ENCODE measurements around the gene GNA12.
"Not testable (repeated sequence)": the region's sequence is repeated elsewhere in the genome, so short reads cannot be mapped to it uniquely, and the experiment has no call there.

GNA12 gene

GRCh38 chr7:2737771-2738540 is 106.2 kb downstream of the GNA12 start:
- Histone ChIP-seq H3K36me3 (ENCODE audit: insufficient read depth, low read length) (peaks cover 5% of the 10 kb centered on the region), H2AFZ (ENCODE audit: low read depth, low read length) (no peak overlapping the region), H3K4me1 (ENCODE audit: insufficient read depth, low read length) (no peaks in the 10 kb centered on the region), H3K4me3 (ENCODE audit: low read length) (no peak overlapping the region), H3K9me3 (ENCODE audit: low read length) (peaks cover 10% of the 10 kb centered on the region), H3K27me3 (ENCODE audit: insufficient read depth, low read length) (no peaks in the 10 kb centered on the region)

GRCh38 chr7:2737005-2737743 is 106.9 kb downstream of the GNA12 start:
- not testable (repeated sequence) for H2AFZ ChIP-seq (ENCODE audit: low read depth, low read length); H3K4me1 ChIP-seq (ENCODE audit: insufficient read depth, low read length); H3K9me3 ChIP-seq (ENCODE audit: low read length); H3K27me3 ChIP-seq (ENCODE audit: insufficient read depth, low read length); H3K4me3 ChIP-seq (ENCODE audit: low read length)
- peaks cover 11% of the 10 kb centered on the region for H3K36me3 ChIP-seq (ENCODE audit: insufficient read depth, low read length)

- Histone ChIP-seq H3K27me3 (ENCODE audit: insufficient read depth, low read length) (no peaks in the 10 kb centered on the region), H3K9me3 (ENCODE audit: low read length) (peaks cover 7% of the 10 kb centered on the region), H2AFZ (ENCODE audit: low read depth, low read length) (no peak overlapping the region), H3K4me3 (ENCODE audit: low read length) (no peak overlapping the region), H3K36me3 (ENCODE audit: insufficient read depth, low read length) (peaks cover 18% of the 10 kb centered on the region), H3K4me1 (ENCODE audit: insufficient read depth, low read length) (no peaks in the 10 kb centered on the region)
Measured at GRCh38 chr7:2736411-2736914, 107.6 kb downstream of the GNA12 start.

- no peak overlapping the region for H2AFZ ChIP-seq (ENCODE audit: low read depth, low read length)
- H3K4me1 ChIP-seq (ENCODE audit: insufficient read depth, low read length), result no peaks in the 10 kb centered on the region
- peaks cover 25% of the 10 kb centered on the region for H3K36me3 ChIP-seq (ENCODE audit: insufficient read depth, low read length)
- H3K27me3 ChIP-seq (ENCODE audit: insufficient read depth, low read length), result no peaks in the 10 kb centered on the region
- no peak overlapping the region for H3K4me3 ChIP-seq (ENCODE audit: low read length)
- peaks cover 8% of the 10 kb centered on the region for H3K9me3 ChIP-seq (ENCODE audit: low read length)
Measured at GRCh38 chr7:2735744-2736143, 108.4 kb downstream of the GNA12 start.

- Histone ChIP-seq H3K4me3 (ENCODE audit: low read length) (no peak overlapping the region), H3K4me1 (ENCODE audit: insufficient read depth, low read length) (no peaks in the 10 kb centered on the region), H3K9me3 (ENCODE audit: low read length) (peaks cover 5% of the 10 kb centered on the region), H2AFZ (ENCODE audit: low read depth, low read length) (no peak overlapping the region), H3K36me3 (ENCODE audit: insufficient read depth, low read length) (peaks cover 32% of the 10 kb centered on the region), H3K27me3 (ENCODE audit: insufficient read depth, low read length) (no peaks in the 10 kb centered on the region)
Measured at GRCh38 chr7:2734751-2735571, 109.1 kb downstream of the GNA12 start.

- H3K36me3 ChIP-seq (ENCODE audit: insufficient read depth, low read length), result peaks cover 39% of the 10 kb centered on the region
Measured at GRCh38 chr7:2734084-2734686, 109.9 kb downstream of the GNA12 start.

GRCh38 chr7:2732959-2733584 is 111.0 kb downstream of the GNA12 start:
- Histone ChIP-seq H2AFZ (ENCODE audit: low read depth, low read length) (no peak overlapping the region), H3K27me3 (ENCODE audit: insufficient read depth, low read length) (no peaks in the 10 kb centered on the region), H3K4me3 (ENCODE audit: low read length) (no peak overlapping the region), H3K4me1 (ENCODE audit: insufficient read depth, low read length) (no peaks in the 10 kb centered on the region), H3K36me3 (ENCODE audit: insufficient read depth, low read length) (peaks cover 43% of the 10 kb centered on the region), H3K9me3 (ENCODE audit: low read length) (peaks cover 2% of the 10 kb centered on the region)

More at GRCh38 chr7:2734084-2734686, 109.9 kb downstream of the GNA12 start:
- Histone ChIP-seq H3K27me3 (ENCODE audit: insufficient read depth, low read length) (no peaks in the 10 kb centered on the region), H2AFZ (ENCODE audit: low read depth, low read length) (no peak overlapping the region), H3K9me3 (ENCODE audit: low read length) (peaks cover 3% of the 10 kb centered on the region), H3K4me3 (ENCODE audit: low read length) (no peak overlapping the region), H3K4me1 (ENCODE audit: insufficient read depth, low read length) (no peaks in the 10 kb centered on the region)

GRCh38 chr7:2732388-2732787 is 111.7 kb downstream of the GNA12 start:
- Histone ChIP-seq H3K9me3 (ENCODE audit: low read length) (peaks cover 2% of the 10 kb centered on the region), H3K36me3 (ENCODE audit: insufficient read depth, low read length) (peaks cover 43% of the 10 kb centered on the region), H3K4me3 (ENCODE audit: low read length) (no peak overlapping the region), H3K4me1 (ENCODE audit: insufficient read depth, low read length) (no peaks in the 10 kb centered on the region), H3K27me3 (ENCODE audit: insufficient read depth, low read length) (no peaks in the 10 kb centered on the region), H2AFZ (ENCODE audit: low read depth, low read length) (no peak overlapping the region)

GRCh38 chr7:2730846-2731770 is 113.0 kb downstream of the GNA12 start:
- H3K36me3 ChIP-seq (ENCODE audit: insufficient read depth, low read length), result peaks cover 50% of the 10 kb centered on the region
- H3K4me1 ChIP-seq (ENCODE audit: insufficient read depth, low read length), result no peaks in the 10 kb centered on the region
- peaks cover 4% of the 10 kb centered on the region for H3K9me3 ChIP-seq (ENCODE audit: low read length)
- H3K27me3 ChIP-seq (ENCODE audit: insufficient read depth, low read length), result no peaks in the 10 kb centered on the region
- no peak overlapping the region for H2AFZ ChIP-seq (ENCODE audit: low read depth, low read length)
- no peak overlapping the region for H3K4me3 ChIP-seq (ENCODE audit: low read length)

GRCh38 chr7:2729893-2730716 is 114.0 kb downstream of the GNA12 start:
- no peak overlapping the region for H2AFZ ChIP-seq (ENCODE audit: low read depth, low read length)
- peaks cover 54% of the 10 kb centered on the region for H3K36me3 ChIP-seq (ENCODE audit: insufficient read depth, low read length)
- H3K9me3 ChIP-seq (ENCODE audit: low read length), result peaks cover 4% of the 10 kb centered on the region
- H3K4me3 ChIP-seq (ENCODE audit: low read length), result no peak overlapping the region
- H3K27me3 ChIP-seq (ENCODE audit: insufficient read depth, low read length), result no peaks in the 10 kb centered on the region
- H3K4me1 ChIP-seq (ENCODE audit: insufficient read depth, low read length), result no peaks in the 10 kb centered on the region
